SK-N-SH (cell line): Measurements from ENCODE around the gene HIPK2.

Experiments used
- CHD2 ChIP-seq: fragments of 150-350 bp; IDR thresholded peaks from 2 replicates; pipeline ENCODE4 v1.6.1; 2018; ENCODE audit warnings: low read length; ENCODE audit not compliant: partially characterized antibody
- EP300 ChIP-seq, 2 experiments: IDR thresholded peaks; 2 replicates each; pipeline versions ENCODE4 v1.4.0 to v1.6.1; 2012; ENCODE audit warnings: borderline replicate concordance in 1 of 2, low read depth in 1 of 2, low read length in 1 of 2
- JUND ChIP-seq: IDR thresholded peaks from 2 replicates; pipeline ENCODE4 v1.4.0; 2012
- PBX3 ChIP-seq: IDR thresholded peaks from 2 replicates; pipeline ENCODE4; 2012
- POLR2AphosphoS5 ChIP-seq: IDR thresholded peaks from 2 replicates; pipeline ENCODE4 v1.6.1; 2012; ENCODE audit warnings: low read depth, low read length
- RCOR1 ChIP-seq: fragments of 150-350 bp; IDR thresholded peaks from 2 replicates; pipeline ENCODE4 v1.6.1; 2017; ENCODE audit warnings: antibody characterized with exemption, low read length
- USF2 ChIP-seq: fragments of 150-350 bp; IDR thresholded peaks from 2 replicates; pipeline ENCODE4 v1.6.1; 2017; ENCODE audit warnings: antibody characterized with exemption, low read length, low read depth, borderline replicate concordance
- YY1 ChIP-seq: IDR thresholded peaks from 2 replicates; pipeline ENCODE4 v1.4.0; 2012; ENCODE audit warnings: low read depth, mild to moderate bottlenecking
- TF ChIP-seq, protein P1 (sequence below): IDR thresholded peaks from 2 replicates; pipeline ENCODE4 v1.6.1; 2012; ENCODE audit warnings: mild to moderate bottlenecking, low read depth, low read length, moderate library complexity
- TF ChIP-seq, protein P2 (sequence below): fragments of 200-600 bp; sonication (generic); IDR thresholded peaks from 2 replicates; pipeline ENCODE4 v1.6.1; 2017; ENCODE audit warnings: antibody characterized with exemption, mild to moderate bottlenecking, moderate library complexity
- TF ChIP-seq, protein P3 (sequence below): IDR thresholded peaks from 2 replicates; pipeline ENCODE4 v1.4.0; 2012; ENCODE audit warnings: low read depth
- TF ChIP-seq, protein P4 (sequence below): IDR thresholded peaks from 2 replicates; pipeline ENCODE4 v1.4.0; 2012; ENCODE audit warnings: low read depth, borderline replicate concordance

GRCh38 chr7:139820089-139820488 is 42.3 kb upstream of the HIPK2 start:
- TF ChIP-seq EP300 (IDR thresholded peaks at IDR 0.05; ENCODE audit: borderline replicate concordance in 1 of 2, low read depth in 1 of 2, low read length in 1 of 2) (no peak), PBX3 (no peak), RCOR1 (no peak), USF2 (no peak), JUND (no peak), CHD2 (no peak), YY1 (no peak), POLR2AphosphoS5 (no peak)
- TF ChIP-seq, protein P1, sequence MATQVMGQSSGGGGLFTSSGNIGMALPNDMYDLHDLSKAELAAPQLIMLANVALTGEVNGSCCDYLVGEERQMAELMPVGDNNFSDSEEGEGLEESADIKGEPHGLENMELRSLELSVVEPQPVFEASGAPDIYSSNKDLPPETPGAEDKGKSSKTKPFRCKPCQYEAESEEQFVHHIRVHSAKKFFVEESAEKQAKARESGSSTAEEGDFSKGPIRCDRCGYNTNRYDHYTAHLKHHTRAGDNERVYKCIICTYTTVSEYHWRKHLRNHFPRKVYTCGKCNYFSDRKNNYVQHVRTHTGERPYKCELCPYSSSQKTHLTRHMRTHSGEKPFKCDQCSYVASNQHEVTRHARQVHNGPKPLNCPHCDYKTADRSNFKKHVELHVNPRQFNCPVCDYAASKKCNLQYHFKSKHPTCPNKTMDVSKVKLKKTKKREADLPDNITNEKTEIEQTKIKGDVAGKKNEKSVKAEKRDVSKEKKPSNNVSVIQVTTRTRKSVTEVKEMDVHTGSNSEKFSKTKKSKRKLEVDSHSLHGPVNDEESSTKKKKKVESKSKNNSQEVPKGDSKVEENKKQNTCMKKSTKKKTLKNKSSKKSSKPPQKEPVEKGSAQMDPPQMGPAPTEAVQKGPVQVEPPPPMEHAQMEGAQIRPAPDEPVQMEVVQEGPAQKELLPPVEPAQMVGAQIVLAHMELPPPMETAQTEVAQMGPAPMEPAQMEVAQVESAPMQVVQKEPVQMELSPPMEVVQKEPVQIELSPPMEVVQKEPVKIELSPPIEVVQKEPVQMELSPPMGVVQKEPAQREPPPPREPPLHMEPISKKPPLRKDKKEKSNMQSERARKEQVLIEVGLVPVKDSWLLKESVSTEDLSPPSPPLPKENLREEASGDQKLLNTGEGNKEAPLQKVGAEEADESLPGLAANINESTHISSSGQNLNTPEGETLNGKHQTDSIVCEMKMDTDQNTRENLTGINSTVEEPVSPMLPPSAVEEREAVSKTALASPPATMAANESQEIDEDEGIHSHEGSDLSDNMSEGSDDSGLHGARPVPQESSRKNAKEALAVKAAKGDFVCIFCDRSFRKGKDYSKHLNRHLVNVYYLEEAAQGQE = no peak
- TF ChIP-seq, protein P2, sequence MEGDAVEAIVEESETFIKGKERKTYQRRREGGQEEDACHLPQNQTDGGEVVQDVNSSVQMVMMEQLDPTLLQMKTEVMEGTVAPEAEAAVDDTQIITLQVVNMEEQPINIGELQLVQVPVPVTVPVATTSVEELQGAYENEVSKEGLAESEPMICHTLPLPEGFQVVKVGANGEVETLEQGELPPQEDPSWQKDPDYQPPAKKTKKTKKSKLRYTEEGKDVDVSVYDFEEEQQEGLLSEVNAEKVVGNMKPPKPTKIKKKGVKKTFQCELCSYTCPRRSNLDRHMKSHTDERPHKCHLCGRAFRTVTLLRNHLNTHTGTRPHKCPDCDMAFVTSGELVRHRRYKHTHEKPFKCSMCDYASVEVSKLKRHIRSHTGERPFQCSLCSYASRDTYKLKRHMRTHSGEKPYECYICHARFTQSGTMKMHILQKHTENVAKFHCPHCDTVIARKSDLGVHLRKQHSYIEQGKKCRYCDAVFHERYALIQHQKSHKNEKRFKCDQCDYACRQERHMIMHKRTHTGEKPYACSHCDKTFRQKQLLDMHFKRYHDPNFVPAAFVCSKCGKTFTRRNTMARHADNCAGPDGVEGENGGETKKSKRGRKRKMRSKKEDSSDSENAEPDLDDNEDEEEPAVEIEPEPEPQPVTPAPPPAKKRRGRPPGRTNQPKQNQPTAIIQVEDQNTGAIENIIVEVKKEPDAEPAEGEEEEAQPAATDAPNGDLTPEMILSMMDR = no peak
- TF ChIP-seq, protein P3, sequence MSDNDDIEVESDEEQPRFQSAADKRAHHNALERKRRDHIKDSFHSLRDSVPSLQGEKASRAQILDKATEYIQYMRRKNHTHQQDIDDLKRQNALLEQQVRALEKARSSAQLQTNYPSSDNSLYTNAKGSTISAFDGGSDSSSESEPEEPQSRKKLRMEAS = no peak
- TF ChIP-seq, protein P4, sequence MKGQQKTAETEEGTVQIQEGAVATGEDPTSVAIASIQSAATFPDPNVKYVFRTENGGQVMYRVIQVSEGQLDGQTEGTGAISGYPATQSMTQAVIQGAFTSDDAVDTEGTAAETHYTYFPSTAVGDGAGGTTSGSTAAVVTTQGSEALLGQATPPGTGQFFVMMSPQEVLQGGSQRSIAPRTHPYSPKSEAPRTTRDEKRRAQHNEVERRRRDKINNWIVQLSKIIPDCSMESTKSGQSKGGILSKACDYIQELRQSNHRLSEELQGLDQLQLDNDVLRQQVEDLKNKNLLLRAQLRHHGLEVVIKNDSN = no peak
